PC-3 (cell line): Measurements from ENCODE around the gene TGFB2. TPM values are rescaled to one million over a fixed set of nuclear protein-coding genes. Genes with fewer than 3 reads are reported as not detected.

Source experiments
- ATAC-seq: fragments of 200-7000 bp; cut with Tn5 transposase; 2 replicates; pipeline ENCODE4 v1.9.1; 2020; ENCODE audit warnings: mild to moderate bottlenecking, moderate library complexity
- BruUV-seq: library from RNA; stranded (reverse); fragments of 400-500 nt; replicated peaks from 2 replicates; lab custom pipeline; 2021; lab: Mats Ljungman, UMichigan
- CTCF ChIA-PET: fragments of 300-600 bp; sonication (Branson Sonifier 250); formaldehyde crosslinking; loops from one replicate; lab custom pipeline; 2022; ENCODE audit warnings: antibody characterized with exemption; lab: Charles Lee
- POLR2A ChIA-PET: fragments of 300-600 bp; sonication (Branson Sonifier 250); formaldehyde crosslinking; loops from one replicate; lab custom pipeline; 2022; ENCODE audit warnings: antibody characterized with exemption; ENCODE audit not compliant: unreplicated experiment; lab: Charles Lee
- DNase-seq: peaks from one replicate; pipeline ENCODE4 v3.0.0-alpha.2; 2015
- H2AFZ ChIP-seq: fragments of 300-600 bp; sonication (generic); 2 replicates; pipeline ENCODE4 v1.6.0; 2016; ENCODE audit warnings: antibody characterized with exemption, low read length
- H3F3A ChIP-seq: fragments of 300-600 bp; sonication (generic); one replicate; pipeline ENCODE4 v1.6.0; 2017; ENCODE audit warnings: antibody characterized with exemption, low read length, control low read depth, mild to moderate bottlenecking; ENCODE audit not compliant: unreplicated experiment
- H3K27ac ChIP-seq: fragments of 300-600 bp; sonication (generic); 2 replicates; pipeline ENCODE4 v1.5.1; 2016; ENCODE audit warnings: mild to moderate bottlenecking, low read length
- H3K27me3 ChIP-seq: fragments of 300-600 bp; sonication (generic); 2 replicates; pipeline ENCODE4 v1.6.1; 2016; ENCODE audit warnings: low read length, mixed read lengths
- H3K36me3 ChIP-seq: fragments of 300-600 bp; sonication (generic); 2 replicates; pipeline ENCODE4 v1.6.1; 2016; ENCODE audit warnings: low read depth, mixed run types, low read length, mixed read lengths
- H3K4me1 ChIP-seq: fragments of 300-600 bp; sonication (generic); 2 replicates; pipeline ENCODE4 v1.5.1; 2016; ENCODE audit warnings: low read length; ENCODE audit not compliant: insufficient read depth
- H3K4me2 ChIP-seq: fragments of 300-600 bp; sonication (generic); 2 replicates; pipeline ENCODE4 v1.6.0; 2016; ENCODE audit warnings: low read length
- H3K4me3 ChIP-seq: fragments of 300-600 bp; sonication (generic); 2 replicates; pipeline ENCODE4 v1.5.1; 2016; ENCODE audit warnings: mild to moderate bottlenecking, low read length, mixed read lengths
- H3K79me2 ChIP-seq: fragments of 300-600 bp; sonication (generic); 2 replicates; pipeline ENCODE4 v1.6.1; 2017; ENCODE audit warnings: low read length, mixed read lengths
- H3K9ac ChIP-seq: fragments of 300-600 bp; sonication (generic); 2 replicates; pipeline ENCODE4 v1.6.0; 2016; ENCODE audit warnings: mild to moderate bottlenecking, low read length
- H3K9me2 ChIP-seq: fragments of 300-600 bp; sonication (generic); replicated peaks from 2 replicates; pipeline ENCODE4 v1.6.1; 2016; ENCODE audit warnings: mixed run types, low read length, mixed read lengths
- H3K9me3 ChIP-seq: fragments of 300-600 bp; sonication (generic); 2 replicates; pipeline ENCODE4 v1.6.1; 2016; ENCODE audit warnings: low read length, mixed read lengths
- H4K20me1 ChIP-seq: fragments of 300-600 bp; sonication (generic); 2 replicates; pipeline ENCODE4 v1.6.1; 2016; ENCODE audit warnings: low read length, mixed read lengths
- EZH2 ChIP-seq: fragments of 300-600 bp; sonication (generic); IDR thresholded peaks from one replicate; pipeline ENCODE4 v1.6.1; 2017; ENCODE audit warnings: antibody characterized with exemption, mild to moderate bottlenecking, low read length; ENCODE audit not compliant: unreplicated experiment
- EZH2phosphoT487 ChIP-seq: fragments of 300-600 bp; sonication (generic); IDR thresholded peaks from 2 replicates; pipeline ENCODE4 v1.6.1; 2018; ENCODE audit warnings: mild to moderate bottlenecking, antibody characterized with exemption, low read length, borderline replicate concordance
- intact Hi-C: fragments of 100-400 bp; cut with micrococcal nuclease; formaldehyde crosslinking; loops from 2 replicates; pipeline ENCODE4 v1.9.0; 2023
- total RNA-seq: library from RNA; depleted of rRNA; stranded (reverse); fragments of >200 nt; gene quantifications from 2 replicates; pipeline ENCODE4 v1.2.3, GENCODE V29; 2014
- TF ChIP-seq, protein P1 (sequence below): fragments of 300-600 bp; sonication (generic); conservative IDR thresholded peaks from 2 replicates; pipeline ENCODE4 v1.5.1; 2017; ENCODE audit warnings: antibody characterized with exemption, low read depth, mild to moderate bottlenecking, low read length

Gene TGFB2
- total RNA-seq, 1 experiment from 2014 or later = 50.3 TPM

GRCh38 chr1:218299416-218299815 is 45.7 kb upstream of the TGFB2 start:
- Histone ChIP-seq H2AFZ (no peak overlapping the region), H3K4me3 (no peak overlapping the region), H3F3A (no peaks in the 10 kb centered on the region), H3K4me1 (peaks cover 13% of the 10 kb centered on the region; the same call in 1 of the 2 replicates), H3K36me3 (peaks cover 34% of the 10 kb centered on the region), H3K27ac (no peak overlapping the region), H3K9ac (no peak overlapping the region), H4K20me1 (peaks cover 13% of the 10 kb centered on the region), H3K9me2 (no peaks in the 10 kb centered on the region), H3K4me2 (no peak overlapping the region), H3K9me3 (no peaks in the 10 kb centered on the region), H3K27me3 (no peaks in the 10 kb centered on the region), H3K79me2 (peaks cover 97% of the 10 kb centered on the region)
- TF ChIP-seq EZH2 = no peak
- TF ChIP-seq, protein P1, sequence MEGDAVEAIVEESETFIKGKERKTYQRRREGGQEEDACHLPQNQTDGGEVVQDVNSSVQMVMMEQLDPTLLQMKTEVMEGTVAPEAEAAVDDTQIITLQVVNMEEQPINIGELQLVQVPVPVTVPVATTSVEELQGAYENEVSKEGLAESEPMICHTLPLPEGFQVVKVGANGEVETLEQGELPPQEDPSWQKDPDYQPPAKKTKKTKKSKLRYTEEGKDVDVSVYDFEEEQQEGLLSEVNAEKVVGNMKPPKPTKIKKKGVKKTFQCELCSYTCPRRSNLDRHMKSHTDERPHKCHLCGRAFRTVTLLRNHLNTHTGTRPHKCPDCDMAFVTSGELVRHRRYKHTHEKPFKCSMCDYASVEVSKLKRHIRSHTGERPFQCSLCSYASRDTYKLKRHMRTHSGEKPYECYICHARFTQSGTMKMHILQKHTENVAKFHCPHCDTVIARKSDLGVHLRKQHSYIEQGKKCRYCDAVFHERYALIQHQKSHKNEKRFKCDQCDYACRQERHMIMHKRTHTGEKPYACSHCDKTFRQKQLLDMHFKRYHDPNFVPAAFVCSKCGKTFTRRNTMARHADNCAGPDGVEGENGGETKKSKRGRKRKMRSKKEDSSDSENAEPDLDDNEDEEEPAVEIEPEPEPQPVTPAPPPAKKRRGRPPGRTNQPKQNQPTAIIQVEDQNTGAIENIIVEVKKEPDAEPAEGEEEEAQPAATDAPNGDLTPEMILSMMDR = peak; percentile 92
- TF ChIP-seq EZH2phosphoT487 = no peak
- ChIA-PET CTCF (interaction anchor here (0.6 to 1.4 kb wide), 8 partner anchors 13 to 767 kb away, joined by 3 to 5 read pairs (median 4); partner anchors contain the start of genes RRP15 and TGFB2), POLR2A (no interaction called here)
- ATAC-seq = peak; percentile 86
- peak; percentile 80 for DNase-seq
- intact Hi-C loops = loop anchor here (1.0 kb wide), 2 partner anchors 31 to 1362 kb away; no protein-coding TSS in a partner anchor
- BruUV-seq = no TSS peak

GRCh38 chr1:218301217-218301616 is 43.9 kb upstream of the TGFB2 start:
- H3K27me3 ChIP-seq = no peaks in the 10 kb centered on the region
- no peaks in the 10 kb centered on the region for H3K9me3 ChIP-seq
- no peak overlapping the region for H3K4me2 ChIP-seq
- ATAC-seq (no peak), DNase-seq (no peak)
- no peak overlapping the region for H3K9ac ChIP-seq
- H3K4me3 ChIP-seq = no peak overlapping the region
- BruUV-seq = no TSS peak
- peaks cover 13% of the 10 kb centered on the region; the same call in 1 of the 2 replicates for H3K4me1 ChIP-seq
- H3K79me2 ChIP-seq = peaks cover 85% of the 10 kb centered on the region
- no peaks in the 10 kb centered on the region for H3F3A ChIP-seq
- H4K20me1 ChIP-seq = peaks cover 13% of the 10 kb centered on the region
- POLR2A ChIA-PET = interaction anchor here (0.7 kb wide), 1 partner anchor 1039 kb away, joined by 6 read pairs; no protein-coding TSS in a partner anchor
- CTCF ChIA-PET = no interaction called here
- peaks cover 43% of the 10 kb centered on the region for H3K36me3 ChIP-seq
- TF ChIP-seq EZH2phosphoT487 (no peak), EZH2 (no peak)
- TF ChIP-seq, protein P1 = no peak
- H3K27ac ChIP-seq = no peak overlapping the region
- H2AFZ ChIP-seq = no peak overlapping the region
- H3K9me2 ChIP-seq = no peaks in the 10 kb centered on the region
- intact Hi-C loops = no loop called here

DNA sequence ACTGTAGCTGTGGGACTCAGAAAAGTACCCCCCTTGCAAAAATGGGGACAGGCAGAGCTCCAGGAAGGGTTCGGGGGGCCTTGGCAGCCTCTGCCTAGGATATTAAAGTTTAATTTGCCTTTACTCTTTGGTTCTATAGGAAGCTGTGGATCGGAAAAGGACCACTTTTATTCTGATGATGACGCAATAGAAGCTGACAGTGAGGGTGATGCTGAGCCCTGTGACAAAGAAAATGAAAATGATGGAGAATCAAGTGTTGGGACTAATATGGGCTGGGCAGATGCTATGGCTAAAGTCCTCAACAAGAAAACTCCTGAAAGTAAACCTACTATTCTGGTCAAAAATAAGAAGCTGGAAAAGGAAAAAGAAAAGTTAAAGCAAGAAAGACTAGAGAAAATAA is 43.0 kb upstream of the TGFB2 start:
- Histone ChIP-seq H2AFZ (no peak overlapping the region), H3K9ac (no peak overlapping the region), H3K27me3 (no peaks in the 10 kb centered on the region), H3K9me2 (no peaks in the 10 kb centered on the region), H3K4me1 (peaks cover 9% of the 10 kb centered on the region; the same call in 1 of the 2 replicates), H3F3A (no peaks in the 10 kb centered on the region), H3K4me2 (no peak overlapping the region), H3K9me3 (no peaks in the 10 kb centered on the region), H4K20me1 (peaks cover 13% of the 10 kb centered on the region), H3K4me3 (no peak overlapping the region), H3K27ac (no peak overlapping the region), H3K79me2 (peaks cover 75% of the 10 kb centered on the region), H3K36me3 (peaks cover 50% of the 10 kb centered on the region)
- TF ChIP-seq, protein P1 = no peak
- TF ChIP-seq EZH2 = no peak
- no peak for TF ChIP-seq EZH2phosphoT487
- DNase-seq = no peak
- BruUV-seq = no TSS peak
- ChIA-PET POLR2A (no interaction called here), CTCF (no interaction called here)
- intact Hi-C loops = no loop called here
- no peak for ATAC-seq
